Gastroesophageal sphincter (tissue), 4 donors: Measurements from ENCODE around the gene MKI67. TPM values are rescaled to one million over a fixed set of nuclear protein-coding genes. Genes with fewer than 3 reads are reported as not detected.
"Not testable (repeated sequence)": the region's sequence is repeated elsewhere in the genome, so short reads cannot be mapped to it uniquely, and the experiment has no call there.

Source experiments
- ATAC-seq: fragments of 150-250 bp; one replicate; pipeline ENCODE4 v1.9.1; 2016; ENCODE audit warnings: mild to moderate bottlenecking, moderate library complexity
- H3K27ac ChIP-seq, 4 donors: fragments of 200-600 bp; sonication (generic) in 3 of 4; 1 replicate in 3 of 4; 2 replicates in 1 of 4; pipeline ENCODE4 v1.5.1; 2016 to 2019
- H3K27me3 ChIP-seq: fragments of 200-600 bp; sonication (generic); one replicate; pipeline ENCODE4 v1.5.1; 2019
- H3K36me3 ChIP-seq, 2 donors: fragments of 200-600 bp; sonication (generic); one replicate each; pipeline ENCODE4 v1.5.1; 2019; ENCODE audit warnings: control low read depth in 1 of 2
- H3K4me1 ChIP-seq, 3 donors: fragments of 200-600 bp; sonication (generic); 1 replicate in 2 of 3; 2 replicates in 1 of 3; pipeline ENCODE4 v1.5.1; 2016 to 2019; ENCODE audit warnings: control low read depth in 2 of 3
- H3K4me3 ChIP-seq, 2 donors: fragments of 200-600 bp; sonication (generic); one replicate each; pipeline ENCODE4 v1.5.1; 2019; ENCODE audit warnings: mild to moderate bottlenecking in 1 of 2, moderate library complexity in 1 of 2
- H3K9me3 ChIP-seq, 3 donors: fragments of 200-600 bp; sonication (generic); one replicate each; pipeline ENCODE4 v1.5.1; 2017 to 2019; ENCODE audit warnings: control low read depth in 2 of 3
- CTCF ChIP-seq, 4 experiments: fragments of 200-600 bp in 2 of 4; fragments of 450-650 bp in 2 of 4; sonication (generic) in 1 of 4; IDR thresholded peaks; one replicate each; pipeline ENCODE4 v1.5.1; 2017 to 2019; ENCODE audit warnings: antibody characterized with exemption in 4 of 4, mild to moderate bottlenecking in 2 of 4, moderate library complexity in 2 of 4
- EP300 ChIP-seq: sonication (generic); formaldehyde crosslinking; IDR thresholded peaks from one replicate; pipeline ENCODE4 v1.6.1; 2017; ENCODE audit warnings: antibody characterized with exemption, mild to moderate bottlenecking
- POLR2A ChIP-seq, 2 donors: fragments of 450-650 bp; IDR thresholded peaks; one replicate each; pipeline ENCODE4 v1.6.1; 2017; ENCODE audit warnings: antibody characterized with exemption in 2 of 2, mild to moderate bottlenecking in 2 of 2, moderate library complexity in 1 of 2
- POLR2AphosphoS5 ChIP-seq: sonication (generic); formaldehyde crosslinking; IDR thresholded peaks from one replicate; pipeline ENCODE4 v1.6.1; 2017; ENCODE audit warnings: antibody characterized with exemption
- WGBS, 2 donors: methylation state at CpG; one replicate each; pipeline ENCODE4 v1.1.5; 2018; ENCODE audit warnings: low coverage in 1 of 2; 5-methylcytosine and 5-hydroxymethylcytosine counted together
- total RNA-seq, 4 donors: library from RNA; depleted of rRNA; stranded (reverse); fragments of >200 nt; gene quantifications; one replicate each; pipeline ENCODE4 v1.1.0, GENCODE V29; 2016

MKI67 gene
- total RNA-seq, 4 donors from 2014 or later = 0.31 to 1.9 (median 0.70) TPM

- WGBS, 2 donors = 86 to 89% methylated on average over 1 to 2 of the region's 8 CpGs
- Histone ChIP-seq H3K36me3 (no peaks in the 10 kb centered on the region), H3K27ac (no peak overlapping the region), H3K9me3 (no peaks in the 10 kb centered on the region), H3K27me3 (no peaks in the 10 kb centered on the region), H3K4me1 (no peaks in the 10 kb centered on the region), H3K4me3 (no peak overlapping the region)
- no peak for ATAC-seq
- TF ChIP-seq EP300 (no peak), POLR2AphosphoS5 (no peak), CTCF (IDR thresholded peaks at IDR 0.05) (no peak), POLR2A (IDR thresholded peaks at IDR 0.05) (no peak)
These were observed 28.4 kb downstream of the MKI67 start for GRCh38 chr10:128097783-128098182.

- H3K36me3 ChIP-seq = no peaks in the 10 kb centered on the region
- no peak overlapping the region for H3K4me3 ChIP-seq
- 79 to 100% methylated on average over 1 to 2 of the region's 5 CpGs for WGBS, 2 donors
- H3K27me3 ChIP-seq = no peaks in the 10 kb centered on the region
- TF ChIP-seq EP300 (no peak), CTCF (IDR thresholded peaks at IDR 0.05) (no peak), POLR2A (IDR thresholded peaks at IDR 0.05) (no peak), POLR2AphosphoS5 (no peak)
- no peaks in the 10 kb centered on the region for H3K4me1 ChIP-seq
- H3K27ac ChIP-seq = no peak overlapping the region
- no peak for ATAC-seq
- no peaks in the 10 kb centered on the region for H3K9me3 ChIP-seq
These were observed 29.6 kb downstream of the MKI67 start for GRCh38 chr10:128096486-128097199.

GRCh38 chr10:128095753-128096469, 30.3 kb downstream of the MKI67 start:
- H3K4me3 ChIP-seq = no peak overlapping the region
- TF ChIP-seq CTCF (IDR thresholded peaks at IDR 0.05) (no peak), POLR2AphosphoS5 (no peak), POLR2A (IDR thresholded peaks at IDR 0.05) (no peak), EP300 (no peak)
- ATAC-seq = no peak
- H3K4me1 ChIP-seq = no peaks in the 10 kb centered on the region
- 79 to 100% methylated on average over 3 to 6 of the region's 11 CpGs for WGBS, 2 donors
- H3K9me3 ChIP-seq = no peaks in the 10 kb centered on the region
- H3K27ac ChIP-seq = no peak overlapping the region
- H3K27me3 ChIP-seq = no peaks in the 10 kb centered on the region
- no peaks in the 10 kb centered on the region for H3K36me3 ChIP-seq

GRCh38 chr10:128095027-128095752, 31.0 kb downstream of the MKI67 start:
- Histone ChIP-seq H3K4me1 (no peaks in the 10 kb centered on the region), H3K27ac (no peak overlapping the region), H3K9me3 (no peaks in the 10 kb centered on the region), H3K36me3 (no peaks in the 10 kb centered on the region), H3K27me3 (peaks cover 5% of the 10 kb centered on the region), H3K4me3 (no peak overlapping the region)
- TF ChIP-seq CTCF (IDR thresholded peaks at IDR 0.05) (no peak), POLR2A (IDR thresholded peaks at IDR 0.05) (no peak), POLR2AphosphoS5 (no peak), EP300 (no peak)
- ATAC-seq = no peak
- 73 to 93% methylated on average over 3 to 6 of the region's 11 CpGs for WGBS, 2 donors

GRCh38 chr10:128094596-128094995, 31.6 kb downstream of the MKI67 start:
- not testable (repeated sequence) for ATAC-seq

More at GRCh38 chr10:128094596-128094995, 31.6 kb downstream of the MKI67 start:
- H3K9me3 ChIP-seq, H3K4me1 ChIP-seq, H3K27me3 ChIP-seq, H3K27ac ChIP-seq, H3K4me3 ChIP-seq, H3K36me3 ChIP-seq: not testable (repeated sequence)
- 100% methylated on average over 2 to 4 of the region's 4 CpGs for WGBS, 2 donors
